ENCODE results near the gene ARHGDIA. TPM values are rescaled to one million over a fixed set of nuclear protein-coding genes. Genes with fewer than 3 reads are reported as not detected.

Gene ARHGDIA
- total and polyA plus RNA-seq, 2 of the 8 experiments (the other 6 are each of a cell fraction or from before 2014, with no cell fraction given), result 62.4 to 217 TPM

GRCh38 chr17:81822312-81822637, 48.9 kb downstream of the ARHGDIA start:
- H3K23me2 ChIP-seq (ENCODE audit: low read depth, low read length), result no peaks in the 10 kb centered on the region
- H2BK5ac ChIP-seq (ENCODE audit: low read depth, low read length), result no peak overlapping the region
- peaks cover 2% of the 10 kb centered on the region; the same call in 1 of the 2 replicates for H3K79me1 ChIP-seq (ENCODE audit: low read depth, low read length)
- no peaks in the 10 kb centered on the region for H3K36me3 ChIP-seq (ENCODE audit: control insufficient read depth in 2 of 4, insufficient read depth in 4 of 4, low read length in 3 of 4)
- no peak overlapping the region for H4K5ac ChIP-seq (ENCODE audit: insufficient read length, low read depth, low read length)
- no peaks in the 10 kb centered on the region for H3K9me3 ChIP-seq (ENCODE audit: insufficient read depth in 2 of 2, low read depth in 1 of 2, low read length in 1 of 2)
- no peak overlapping the region for H3K56ac ChIP-seq (replicated peaks; ENCODE audit: insufficient read length, low read depth, low read length)
- no peak overlapping the region for H3K23ac ChIP-seq (ENCODE audit: insufficient read length)
- no peak overlapping the region for H4K91ac ChIP-seq (replicated peaks; ENCODE audit: insufficient read length, low read length)
- no peak overlapping the region for H2BK12ac ChIP-seq (ENCODE audit: low read depth, low read length)
- WGBS, 2 experiments (ENCODE audit: extremely low coverage in 1 of 2, insufficient coverage in 1 of 2, insufficient read length in 1 of 2, insufficient replicate concordance in 2 of 2, low coverage in 1 of 2, low lambda C conversion rate in 2 of 2, missing lambda C conversion rate in 1 of 2), result 86% methylated on average over 8 of the region's 8 CpGs; no CpG with 5 or more reads in 1 of the 2 experiments
- H4K20me1 ChIP-seq (replicated peaks in 1 of 2; ENCODE audit: control insufficient read depth in 1 of 2, insufficient read depth in 2 of 2, low read length in 2 of 2), result peaks cover 4 to 10% of the 10 kb centered on the region in 2 experiments
- ChIA-PET POLR2A (ENCODE audit: partially characterized antibody) (interaction anchor here (0.9 to 1.9 kb wide), 9 partner anchors 11 to 99 kb away, joined by 3 to 11 read pairs (median 4); partner anchors contain the start of genes ARHGDIA and MCRIP1), CTCF (ENCODE audit: partially characterized antibody) (interaction anchor here (0.6 to 2.5 kb wide), 16 partner anchors 9 to 591 kb away, joined by 3 to 19 read pairs (median 4); partner anchors contain the start of gene PPP1R27)
- H3K9ac ChIP-seq (replicated peaks in 1 of 4; ENCODE audit: extremely low read depth in 1 of 4, low read depth in 3 of 4, low read length in 3 of 4), result no peak overlapping the region
- no peak overlapping the region for H3K18ac ChIP-seq (ENCODE audit: extremely low read depth, low read length)
- H3K14ac ChIP-seq (ENCODE audit: insufficient read length), result no peak overlapping the region
- no peaks in the 10 kb centered on the region for H3K27me3 ChIP-seq (replicated peaks in 1 of 4; ENCODE audit: control insufficient read depth in 3 of 4, extremely low read depth in 1 of 4, insufficient read depth in 3 of 4, low read length in 3 of 4)
- H3K79me2 ChIP-seq (ENCODE audit: control insufficient read depth in 1 of 2, insufficient read depth in 2 of 2, low read length in 2 of 2), result peaks cover 0 to 3% of the 10 kb centered on the region in 2 experiments; a peak in 1 of 4 replicates
- peaks cover 0 to 16% (median 9%) of the 10 kb centered on the region in 4 experiments; a peak in 6 of 7 replicates for H3K4me1 ChIP-seq (replicated peaks in 1 of 4; ENCODE audit: control insufficient read depth in 3 of 4, insufficient read depth in 4 of 4, low read length in 3 of 4)
- FAIRE-seq, result no peak
- H2BK15ac ChIP-seq (ENCODE audit: low read length), result no peak overlapping the region
- no peak overlapping the region for H2AK5ac ChIP-seq (ENCODE audit: low read depth, low read length)
- H3K4me2 ChIP-seq (ENCODE audit: insufficient read depth in 1 of 2, low read depth in 2 of 2, low read length in 2 of 2), result no peak overlapping the region
- no peak overlapping the region for H3K4ac ChIP-seq (replicated peaks; ENCODE audit: insufficient read length, low read depth, low read length)
- H3K27ac ChIP-seq (ENCODE audit: low read depth, low read length), result no peak overlapping the region
- H4K8ac ChIP-seq (ENCODE audit: extremely low read depth, insufficient read depth, low read length), result no peak overlapping the region
- DNase-seq (ENCODE audit: low read depth in 1 of 2, low spot score in 2 of 2), result no peak
- no peak overlapping the region for H2BK120ac ChIP-seq (replicated peaks; ENCODE audit: low read depth, low read length)
- no peak overlapping the region for H2BK20ac ChIP-seq (ENCODE audit: low read length)
- no peak overlapping the region for H3K4me3 ChIP-seq (ENCODE audit: extremely low read depth in 1 of 4, insufficient read depth in 2 of 4, low read depth in 3 of 4, low read length in 4 of 4)
- no peak overlapping the region for H2AFZ ChIP-seq (ENCODE audit: low read length)
- TF ChIP-seq JUN (IDR thresholded peaks at IDR 0.05; ENCODE audit: low read depth, low read length) (no peak), TAF1 (IDR thresholded peaks at IDR 0.05; ENCODE audit: low read depth, low read length) (no peak), RXRA (IDR thresholded peaks at IDR 0.05; ENCODE audit: insufficient read depth, low read depth, low read length) (no peak), RFX5 (IDR thresholded peaks at IDR 0.05; ENCODE audit: borderline replicate concordance, low read depth, low read length) (no peak), CREB1 (IDR thresholded peaks at IDR 0.05) (no peak)
